ENCODE measurements around the gene FAM169A. TPM values are rescaled to one million over a fixed set of nuclear protein-coding genes. Genes with fewer than 3 reads are reported as not detected.

Gene FAM169A
- total and polyA plus RNA-seq, 10 of the 15 experiments (the other 5 are each of a cell fraction or from before 2014, with no cell fraction given), result 0.37 to 15.4 (median 4.7) TPM

- BruUV-seq (replicated peaks), result no TSS peak
- ATAC-seq (no peak), FAIRE-seq (no peak), DNase-seq (ENCODE audit: low read depth, low spot score) (no peak)
- no peak overlapping the region for H3K4me2 ChIP-seq (ENCODE audit: control insufficient read depth, insufficient read depth)
- H2AFZ ChIP-seq (ENCODE audit: control insufficient read depth, low read depth, low read length), result no peak overlapping the region
- no peak for TF ChIP-seq HSF1 (IDR thresholded peaks at IDR 0.05; ENCODE audit: low read depth, low read length)
- no peak for TF ChIP-seq USF1 (IDR thresholded peaks at IDR 0.05; ENCODE audit: borderline replicate concordance, extremely low read length, insufficient read depth, low read depth, low read length)
- TF ChIP-seq, protein P1, sequence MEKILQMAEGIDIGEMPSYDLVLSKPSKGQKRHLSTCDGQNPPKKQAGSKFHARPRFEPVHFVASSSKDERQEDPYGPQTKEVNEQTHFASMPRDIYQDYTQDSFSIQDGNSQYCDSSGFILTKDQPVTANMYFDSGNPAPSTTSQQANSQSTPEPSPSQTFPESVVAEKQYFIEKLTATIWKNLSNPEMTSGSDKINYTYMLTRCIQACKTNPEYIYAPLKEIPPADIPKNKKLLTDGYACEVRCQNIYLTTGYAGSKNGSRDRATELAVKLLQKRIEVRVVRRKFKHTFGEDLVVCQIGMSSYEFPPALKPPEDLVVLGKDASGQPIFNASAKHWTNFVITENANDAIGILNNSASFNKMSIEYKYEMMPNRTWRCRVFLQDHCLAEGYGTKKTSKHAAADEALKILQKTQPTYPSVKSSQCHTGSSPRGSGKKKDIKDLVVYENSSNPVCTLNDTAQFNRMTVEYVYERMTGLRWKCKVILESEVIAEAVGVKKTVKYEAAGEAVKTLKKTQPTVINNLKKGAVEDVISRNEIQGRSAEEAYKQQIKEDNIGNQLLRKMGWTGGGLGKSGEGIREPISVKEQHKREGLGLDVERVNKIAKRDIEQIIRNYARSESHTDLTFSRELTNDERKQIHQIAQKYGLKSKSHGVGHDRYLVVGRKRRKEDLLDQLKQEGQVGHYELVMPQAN (conservative IDR thresholded peaks at IDR 0.05), result no peak
- TF ChIP-seq EP300 (IDR thresholded peaks at IDR 0.05; ENCODE audit: borderline replicate concordance in 1 of 2, control insufficient read depth in 1 of 2, low read depth in 2 of 2, low read length in 2 of 2), result no peak
- no peak for TF ChIP-seq ZNF217 (IDR thresholded peaks at IDR 0.05)
- no peak for TF ChIP-seq JUNB (IDR thresholded peaks at IDR 0.05)
- no peak for TF ChIP-seq RCOR1 (conservative IDR thresholded peaks at IDR 0.05; ENCODE audit: low read depth, low read length)
- TF ChIP-seq MYB (IDR thresholded peaks at IDR 0.05; ENCODE audit: borderline replicate concordance, low read depth, low read length), result no peak
- H3K4me1 ChIP-seq (ENCODE audit: control insufficient read depth, insufficient read depth, low read length), result no peaks in the 10 kb centered on the region
- no peak overlapping the region for H3K4me3 ChIP-seq
- POLR2A ChIA-PET, result no interaction called here
- intact Hi-C loops (cut with micrococcal nuclease; ENCODE audit: unreplicated experiment) (no loop called here), in situ Hi-C loops (cut with MboI) (no loop called here)
- H3K79me2 ChIP-seq (ENCODE audit: control insufficient read depth, insufficient read depth, low read length), result no peaks in the 10 kb centered on the region
- H3K27me3 ChIP-seq (replicated peaks in 1 of 2; ENCODE audit: control insufficient read depth in 2 of 2, insufficient read depth in 2 of 2, low read length in 1 of 2), result no peaks in the 10 kb centered on the region; a peak in 1 of 4 replicates
- RAD21 ChIA-PET (ENCODE audit: unreplicated experiment), result no interaction called here
- no peaks in the 10 kb centered on the region for H4K20me1 ChIP-seq (ENCODE audit: control insufficient read depth, insufficient read depth)
- 19% methylated on average over 3 of the region's 3 CpGs for WGBS (ENCODE audit: insufficient coverage, insufficient replicate concordance, low lambda C conversion rate, missing lambda C conversion rate)
- H3K36me3 ChIP-seq (ENCODE audit: control insufficient read depth in 2 of 2, insufficient read depth in 2 of 2, low read length in 1 of 2), result no peaks in the 10 kb centered on the region
- no peak overlapping the region for H3K27ac ChIP-seq (ENCODE audit: control insufficient read depth, insufficient read depth)
- CTCF ChIA-PET, result no interaction called here
- H3K9ac ChIP-seq (ENCODE audit: control insufficient read depth, insufficient read depth, low read length), result no peak overlapping the region
- SMC1A ChIA-PET (ENCODE audit: uncharacterized antibody, unreplicated experiment), result interaction anchor here (0.7 kb wide), 1 partner anchor 16 kb away, joined by 3 read pairs; no protein-coding TSS in a partner anchor
- no peaks in the 10 kb centered on the region for H3K9me3 ChIP-seq (replicated peaks; ENCODE audit: control insufficient read depth, insufficient read depth, low read length)
Measured at GRCh38 chr5:74873525-74874249, 7.5 kb upstream of the FAM169A start.
